NCI-H460 (cell line): Measurements from ENCODE around the gene ZBTB7B. TPM values are rescaled to one million over a fixed set of nuclear protein-coding genes. Genes with fewer than 3 reads are reported as not detected.

Experiments used
- DNase-seq: peaks from one replicate; pipeline ENCODE4 v3.0.0-alpha.2; 2016; ENCODE audit warnings: low read depth; ENCODE audit errors: extremely low read depth
- polyA plus RNA-seq: library from polyadenylated mRNA; depleted of rRNA; stranded (reverse); fragments of >200 nt; gene quantifications from 2 replicates; pipeline ENCODE4 v1.2.3, GENCODE V29; 2014; cell fraction: nucleus; rRNA removed
- total RNA-seq: library from RNA; depleted of rRNA; stranded (reverse); fragments of >200 nt; shearing (Covaris generic); gene quantifications from 2 replicates; pipeline ENCODE4 v1.2.3, GENCODE V29; 2014; rRNA removed

Gene ZBTB7B
- 52.8 and 68.3 TPM in 2 replicates for total RNA-seq
- 90.2 and 113 TPM in 2 replicates for polyA plus RNA-seq

- peak; percentile 33 for DNase-seq
Measured at GRCh38 chr1:155002464-155003226, at the start of gene ZBTB7B. TSS of gene ZBTB7B (plus strand) at chr1:155002802. CDS start at chr1:155014661, 11,859 bp downstream.

DNA sequence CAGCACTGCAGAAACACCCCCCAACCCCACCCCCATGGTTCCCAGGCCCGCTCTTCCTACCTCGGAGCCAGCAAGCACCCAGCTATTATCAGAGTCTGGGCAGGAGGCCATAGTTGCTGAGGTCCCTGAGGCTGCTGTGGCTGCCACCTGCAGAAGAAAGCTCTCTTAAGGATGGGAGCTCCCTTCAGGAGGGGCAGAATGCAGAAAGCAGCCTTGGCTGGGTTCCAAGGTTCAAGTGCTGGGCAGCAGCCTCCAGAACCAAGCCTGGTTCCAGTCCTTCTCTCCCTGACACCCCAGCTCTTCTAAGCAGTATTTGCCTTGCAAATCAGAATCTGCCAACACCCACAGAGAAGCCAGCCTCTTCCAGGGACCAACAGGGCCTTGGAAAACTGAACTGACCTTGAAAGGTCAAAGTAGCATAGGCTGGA, 49.0 kb upstream of the ZBTB7B start:
- no peak for DNase-seq

DNA sequence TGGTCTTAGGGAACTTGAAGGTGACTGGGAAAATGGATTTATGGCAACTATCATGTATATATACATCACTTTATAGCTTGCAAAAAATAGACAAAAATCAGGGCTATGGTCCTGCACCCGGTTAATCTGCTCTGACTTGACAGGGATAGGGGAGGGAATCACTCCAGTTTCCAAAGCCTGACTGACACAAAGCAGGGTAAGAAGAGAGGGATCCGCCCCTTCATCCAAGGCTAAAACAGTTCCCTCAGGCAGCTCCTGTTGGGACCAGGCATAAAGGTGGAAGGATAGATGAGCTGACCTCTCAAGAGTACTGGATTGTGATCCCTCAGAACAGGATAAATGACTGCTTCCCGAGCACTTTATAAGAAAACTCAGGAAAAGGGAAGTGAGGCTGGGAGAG, 48.1 kb upstream of the ZBTB7B start:
- no peak for DNase-seq

DNA sequence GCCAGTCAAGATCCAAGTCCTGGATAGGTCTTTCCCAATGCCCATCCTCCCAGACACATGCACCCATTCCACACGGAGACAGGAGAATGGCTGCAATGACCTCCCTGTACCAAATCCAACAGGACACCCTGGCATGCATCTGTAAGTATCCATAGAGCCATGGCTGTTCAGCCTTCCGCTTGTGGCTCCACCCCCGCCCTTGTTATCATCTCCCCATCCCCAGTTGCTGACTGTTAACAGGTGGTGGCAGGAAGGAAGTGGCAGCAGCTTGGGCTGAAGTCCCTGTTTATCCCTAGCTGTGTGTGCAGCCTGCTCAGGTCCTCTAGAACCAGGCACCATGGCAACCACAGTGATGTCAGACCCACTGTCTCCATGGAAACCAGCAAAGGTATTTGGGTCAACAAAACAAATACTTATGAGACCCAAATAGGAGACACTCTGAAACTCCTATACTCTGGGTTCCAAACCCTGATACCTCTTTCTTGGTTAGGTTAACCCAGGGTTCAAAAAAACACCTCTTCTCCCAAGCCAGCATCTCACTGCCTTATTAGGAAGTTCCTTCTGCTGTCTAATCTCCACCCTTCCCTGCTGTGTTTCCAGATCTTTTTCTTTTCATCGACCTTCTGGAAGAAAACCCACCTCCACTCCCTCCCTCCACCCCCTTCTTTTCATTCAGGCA, 47.4 kb upstream of the ZBTB7B start:
- DNase-seq: no peak

DNA sequence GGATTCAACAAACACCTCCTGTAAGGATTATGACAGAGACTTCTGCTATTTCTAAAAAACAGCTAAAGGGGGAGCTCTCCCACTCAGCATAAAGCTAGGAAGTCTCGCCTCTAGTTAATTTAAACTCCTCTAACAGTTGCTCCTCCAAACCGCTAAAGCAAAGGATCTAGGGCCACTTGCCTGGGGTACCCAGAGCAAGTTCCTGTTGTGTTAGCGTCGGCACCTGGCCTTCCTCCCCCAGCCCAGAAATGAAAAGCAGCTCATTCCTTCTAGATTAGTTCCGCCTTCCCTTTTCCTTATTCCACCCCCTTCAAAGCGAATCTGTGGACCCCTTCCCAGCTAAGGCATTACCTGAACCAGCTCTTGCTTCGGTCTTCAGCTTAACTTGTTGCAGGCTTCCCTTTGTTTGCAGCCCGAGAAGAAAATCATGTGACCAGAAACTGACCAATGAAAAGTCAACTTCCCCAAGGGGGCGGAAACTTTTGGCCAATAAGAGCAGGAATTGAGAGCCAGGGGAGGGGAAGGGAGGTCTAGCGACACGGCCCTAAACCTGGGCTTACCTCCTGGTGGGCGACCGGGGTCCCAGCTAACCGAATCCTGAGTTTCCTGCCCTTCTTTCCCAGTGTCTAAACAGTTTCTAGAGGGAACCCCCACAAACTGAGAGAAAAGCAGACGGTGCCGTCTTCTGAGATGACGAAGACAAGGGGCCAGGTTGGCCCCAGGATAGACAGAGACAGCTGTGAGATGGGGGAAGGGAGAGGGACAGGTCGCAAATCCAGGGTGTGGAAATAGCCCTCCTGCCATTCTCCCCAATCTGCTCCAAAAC, 46.7 kb upstream of the ZBTB7B start, which contains the start of gene PBXIP1:
Gene PBXIP1 (minus strand): TSS at position 382 of the 826 bp plus-strand sequence. CDS start 2,378 bp downstream, outside the sequence.
- peak; percentile 94 for DNase-seq

- no peak for DNase-seq
Measured at GRCh38 chr1:154956544-154956941, 46.1 kb upstream of the ZBTB7B start.

- DNase-seq: no peak
Measured at GRCh38 chr1:154957091-154957657, 45.4 kb upstream of the ZBTB7B start.

GRCh38 chr1:154958036-154958435, 44.6 kb upstream of the ZBTB7B start:
- no peak for DNase-seq

- DNase-seq: no peak
Measured at GRCh38 chr1:154958681-154959425, 43.7 kb upstream of the ZBTB7B start.

- DNase-seq: no peak
Measured at GRCh38 chr1:154959426-154959780, 43.2 kb upstream of the ZBTB7B start.

GRCh38 chr1:154960446-154961136, 42.0 kb upstream of the ZBTB7B start:
- no peak for DNase-seq

- DNase-seq: peak; percentile 73
Measured at GRCh38 chr1:154961207-154962155, 41.1 kb upstream of the ZBTB7B start, which contains the start of gene PYGO2. TSS of gene PYGO2 (minus strand) at chr1:154961782. CDS start at chr1:154961576, 206 bp downstream.

DNA sequence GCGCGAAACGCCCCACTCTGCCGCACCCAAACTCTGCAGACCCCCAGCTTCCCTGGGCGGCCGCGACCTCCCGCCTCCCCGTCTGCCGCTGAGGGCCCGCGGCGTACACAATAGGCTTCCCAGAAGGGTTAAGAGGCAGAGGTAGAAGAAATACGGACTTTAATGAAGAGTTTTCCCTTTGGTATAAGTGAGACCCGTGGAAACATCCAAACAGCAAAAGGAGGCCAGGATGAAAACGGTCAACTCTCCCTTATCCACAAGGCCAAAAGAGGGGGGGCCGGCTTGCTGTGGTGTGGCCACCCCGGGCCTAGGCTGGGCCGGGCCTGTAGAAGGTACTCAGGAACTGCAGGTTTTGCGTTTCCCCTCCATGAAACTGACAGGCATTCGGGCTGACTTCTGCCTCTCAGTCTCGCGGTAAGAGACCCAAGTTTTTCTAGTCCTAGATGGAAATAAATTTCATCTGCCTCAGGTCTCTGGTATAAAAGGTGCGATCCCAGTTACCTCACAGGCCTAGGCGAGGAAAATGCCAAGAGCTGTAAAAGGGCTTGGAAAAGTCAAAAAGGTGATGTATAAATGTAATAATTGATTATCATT, 40.3 kb upstream of the ZBTB7B start:
- no peak for DNase-seq

GRCh38 chr1:154962795-154963330, 39.7 kb upstream of the ZBTB7B start:
- DNase-seq: no peak

GRCh38 chr1:154963643-154964042, 39.0 kb upstream of the ZBTB7B start:
- no peak for DNase-seq

- no peak for DNase-seq
Measured at GRCh38 chr1:154964359-154964758, 38.2 kb upstream of the ZBTB7B start.

DNA sequence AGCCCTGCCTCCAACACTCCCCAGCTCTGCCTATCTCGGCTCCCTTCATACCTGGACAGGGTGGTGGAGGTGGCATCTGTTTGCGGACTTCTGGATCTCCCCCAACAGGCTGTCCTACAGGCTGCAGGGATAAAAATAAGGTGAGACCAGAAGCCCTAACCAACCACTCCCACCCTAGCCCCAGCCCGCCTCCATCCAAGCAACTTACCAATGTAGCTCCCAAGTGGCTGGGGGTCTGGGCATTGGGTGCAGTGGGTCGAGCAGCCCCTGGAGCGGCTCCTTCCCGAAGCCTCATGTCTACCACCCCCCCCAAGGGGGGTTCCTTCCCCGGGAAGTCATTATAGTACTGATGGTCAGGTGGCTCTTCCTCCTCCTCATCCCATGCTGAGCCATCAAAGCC, 36.5 kb upstream of the ZBTB7B start:
- no peak for DNase-seq
